ENCODE data around the gene CDK4.

DNA sequence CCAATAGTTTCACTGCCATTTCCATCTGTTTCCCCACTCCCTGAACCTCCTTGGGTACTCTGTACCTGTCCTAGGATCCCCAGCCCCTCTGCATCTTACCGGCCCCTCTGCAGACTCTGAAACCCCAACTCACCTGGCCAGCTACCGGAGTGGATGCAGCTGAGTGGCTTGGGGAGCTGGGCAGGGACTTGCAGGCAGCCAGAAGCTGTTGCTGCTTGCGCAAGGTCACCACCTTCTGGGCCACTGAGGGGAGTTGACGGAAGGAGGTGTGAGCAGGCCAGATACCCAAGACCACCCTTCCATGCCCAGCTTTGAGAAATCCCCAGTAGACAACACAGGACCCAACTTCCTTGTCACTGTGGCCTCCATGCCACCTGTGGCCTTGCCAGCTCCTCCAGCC, 19.8 kb downstream of the CDK4 start:
- TF ChIP-seq YY1 (IDR thresholded peaks at IDR 0.05) = no peak
- TF ChIP-seq, protein P1, sequence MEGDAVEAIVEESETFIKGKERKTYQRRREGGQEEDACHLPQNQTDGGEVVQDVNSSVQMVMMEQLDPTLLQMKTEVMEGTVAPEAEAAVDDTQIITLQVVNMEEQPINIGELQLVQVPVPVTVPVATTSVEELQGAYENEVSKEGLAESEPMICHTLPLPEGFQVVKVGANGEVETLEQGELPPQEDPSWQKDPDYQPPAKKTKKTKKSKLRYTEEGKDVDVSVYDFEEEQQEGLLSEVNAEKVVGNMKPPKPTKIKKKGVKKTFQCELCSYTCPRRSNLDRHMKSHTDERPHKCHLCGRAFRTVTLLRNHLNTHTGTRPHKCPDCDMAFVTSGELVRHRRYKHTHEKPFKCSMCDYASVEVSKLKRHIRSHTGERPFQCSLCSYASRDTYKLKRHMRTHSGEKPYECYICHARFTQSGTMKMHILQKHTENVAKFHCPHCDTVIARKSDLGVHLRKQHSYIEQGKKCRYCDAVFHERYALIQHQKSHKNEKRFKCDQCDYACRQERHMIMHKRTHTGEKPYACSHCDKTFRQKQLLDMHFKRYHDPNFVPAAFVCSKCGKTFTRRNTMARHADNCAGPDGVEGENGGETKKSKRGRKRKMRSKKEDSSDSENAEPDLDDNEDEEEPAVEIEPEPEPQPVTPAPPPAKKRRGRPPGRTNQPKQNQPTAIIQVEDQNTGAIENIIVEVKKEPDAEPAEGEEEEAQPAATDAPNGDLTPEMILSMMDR (IDR thresholded peaks at IDR 0.05; ENCODE audit: low read depth, low read length, missing input control) = no peak
- no peak for TF ChIP-seq GABPA (IDR thresholded peaks at IDR 0.05 in 1 of 2, conservative IDR thresholded peaks at IDR 0.05 in 1 of 2)
- TF ChIP-seq EGR1 (IDR thresholded peaks at IDR 0.05; ENCODE audit: low read depth in 2 of 2) = no peak
